ENCODE data around the gene GFRA3. TPM values are rescaled to one million over a fixed set of nuclear protein-coding genes. Genes with fewer than 3 reads are reported as not detected.

GFRA3 gene
- polyA plus RNA-seq, 2 of the 4 experiments (the other 2 are of a cell fraction): 0.04 to 0.08 TPM

DNA sequence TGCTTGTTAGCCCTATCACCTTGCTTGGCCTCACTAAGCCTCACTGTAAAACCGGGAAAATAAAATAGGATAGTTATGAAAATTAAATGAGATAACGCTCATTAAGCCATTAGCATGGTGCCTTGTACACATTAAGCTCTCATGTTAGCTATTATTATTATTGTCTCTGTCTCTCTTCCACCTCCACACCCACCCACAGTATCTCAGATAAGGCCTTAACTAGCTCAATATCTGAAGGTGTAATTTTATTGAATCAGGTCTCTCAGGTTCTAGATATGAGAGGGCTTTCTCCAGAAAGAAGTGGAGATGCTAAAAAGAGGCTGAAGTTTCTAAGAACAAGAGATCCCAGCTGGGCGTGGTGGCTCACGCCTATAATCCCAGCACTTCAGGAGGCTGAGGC lies 27.6 kb downstream of the GFRA3 start:
- WGBS (ENCODE audit: missing lambda C conversion rate): 81% methylated on average over 4 of the region's 4 CpGs
- H3K9me3 ChIP-seq: no peaks in the 10 kb centered on the region
- no peaks in the 10 kb centered on the region for H3K4me1 ChIP-seq
- POLR2A ChIA-PET: no interaction called here
- TF ChIP-seq RCOR1 (IDR thresholded peaks at IDR 0.05; ENCODE audit: low read depth, low read length) (no peak), POLR2A (IDR thresholded peaks at IDR 0.05; ENCODE audit: low read length) (no peak), KDM5A (IDR thresholded peaks at IDR 0.05) (no peak), JUN (IDR thresholded peaks at IDR 0.05) (no peak), ZC3H11A (IDR thresholded peaks at IDR 0.05) (no peak), HDAC2 (IDR thresholded peaks at IDR 0.05) (no peak), ZSCAN20 (CRISPR knock-in tag; IDR thresholded peaks at IDR 0.05) (no peak), POLR2AphosphoS2 (conservative IDR thresholded peaks at IDR 0.05; ENCODE audit: low read length) (no peak), ZFP36 (IDR thresholded peaks at IDR 0.05; ENCODE audit: borderline replicate concordance, partially characterized antibody) (no peak), PHF8 (IDR thresholded peaks at IDR 0.05; ENCODE audit: borderline replicate concordance, low read depth) (no peak), BHLHE40 (IDR thresholded peaks at IDR 0.05; ENCODE audit: low read depth, low read length) (no peak), CBX2 (IDR thresholded peaks at IDR 0.05; ENCODE audit: borderline replicate concordance, low read depth) (no peak)
- TF ChIP-seq, protein P1, sequence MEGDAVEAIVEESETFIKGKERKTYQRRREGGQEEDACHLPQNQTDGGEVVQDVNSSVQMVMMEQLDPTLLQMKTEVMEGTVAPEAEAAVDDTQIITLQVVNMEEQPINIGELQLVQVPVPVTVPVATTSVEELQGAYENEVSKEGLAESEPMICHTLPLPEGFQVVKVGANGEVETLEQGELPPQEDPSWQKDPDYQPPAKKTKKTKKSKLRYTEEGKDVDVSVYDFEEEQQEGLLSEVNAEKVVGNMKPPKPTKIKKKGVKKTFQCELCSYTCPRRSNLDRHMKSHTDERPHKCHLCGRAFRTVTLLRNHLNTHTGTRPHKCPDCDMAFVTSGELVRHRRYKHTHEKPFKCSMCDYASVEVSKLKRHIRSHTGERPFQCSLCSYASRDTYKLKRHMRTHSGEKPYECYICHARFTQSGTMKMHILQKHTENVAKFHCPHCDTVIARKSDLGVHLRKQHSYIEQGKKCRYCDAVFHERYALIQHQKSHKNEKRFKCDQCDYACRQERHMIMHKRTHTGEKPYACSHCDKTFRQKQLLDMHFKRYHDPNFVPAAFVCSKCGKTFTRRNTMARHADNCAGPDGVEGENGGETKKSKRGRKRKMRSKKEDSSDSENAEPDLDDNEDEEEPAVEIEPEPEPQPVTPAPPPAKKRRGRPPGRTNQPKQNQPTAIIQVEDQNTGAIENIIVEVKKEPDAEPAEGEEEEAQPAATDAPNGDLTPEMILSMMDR (IDR thresholded peaks at IDR 0.05): no peak
- TF ChIP-seq, protein P2, sequence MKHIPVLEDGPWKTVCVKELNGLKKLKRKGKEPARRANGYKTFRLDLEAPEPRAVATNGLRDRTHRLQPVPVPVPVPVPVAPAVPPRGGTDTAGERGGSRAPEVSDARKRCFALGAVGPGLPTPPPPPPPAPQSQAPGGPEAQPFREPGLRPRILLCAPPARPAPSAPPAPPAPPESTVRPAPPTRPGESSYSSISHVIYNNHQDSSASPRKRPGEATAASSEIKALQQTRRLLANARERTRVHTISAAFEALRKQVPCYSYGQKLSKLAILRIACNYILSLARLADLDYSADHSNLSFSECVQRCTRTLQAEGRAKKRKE (CRISPR knock-in tag; IDR thresholded peaks at IDR 0.05; ENCODE audit: low read depth): no peak
- TF ChIP-seq, protein P3, sequence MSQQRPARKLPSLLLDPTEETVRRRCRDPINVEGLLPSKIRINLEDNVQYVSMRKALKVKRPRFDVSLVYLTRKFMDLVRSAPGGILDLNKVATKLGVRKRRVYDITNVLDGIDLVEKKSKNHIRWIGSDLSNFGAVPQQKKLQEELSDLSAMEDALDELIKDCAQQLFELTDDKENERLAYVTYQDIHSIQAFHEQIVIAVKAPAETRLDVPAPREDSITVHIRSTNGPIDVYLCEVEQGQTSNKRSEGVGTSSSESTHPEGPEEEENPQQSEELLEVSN (IDR thresholded peaks at IDR 0.05; ENCODE audit: borderline replicate concordance, low read depth): no peak
- FAIRE-seq (no peak), ATAC-seq (no peak), DNase-seq (ENCODE audit: low read depth in 1 of 2, low spot score in 1 of 2) (no peak)
- no peak overlapping the region for H3K4me2 ChIP-seq
- CTCF ChIA-PET: interaction anchor here (0.9 to 3.5 kb wide), 5 partner anchors 10 to 24 kb away, joined by 3 to 21 read pairs (median 4); no protein-coding TSS in a partner anchor
- no peak overlapping the region for H3K4me3 ChIP-seq
- no peak overlapping the region for H3K27ac ChIP-seq

DNA sequence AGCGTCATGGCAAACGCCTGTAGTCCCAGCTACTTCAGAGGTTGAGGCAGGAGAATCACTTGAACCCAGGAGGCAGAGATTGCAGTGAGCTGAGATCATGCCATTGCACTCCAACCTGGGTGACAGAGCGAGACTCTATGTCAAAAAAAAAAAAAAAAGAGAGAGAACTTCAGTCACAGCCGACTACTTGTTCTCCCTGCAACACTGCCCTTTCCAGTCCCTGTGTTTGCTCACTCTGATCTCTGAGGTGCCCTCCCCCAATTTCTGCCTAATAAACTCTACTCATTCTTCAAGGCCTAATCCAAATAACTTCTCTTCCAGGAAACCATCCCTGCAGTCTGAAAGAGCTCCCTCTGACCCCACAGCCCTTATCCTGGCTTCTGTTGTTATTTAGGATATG lies 28.1 kb downstream of the GFRA3 start:
- ChIA-PET CTCF (interaction anchor here (0.9 to 3.5 kb wide), 6 partner anchors 10 to 54 kb away, joined by 3 to 21 read pairs (median 4); no protein-coding TSS in a partner anchor), POLR2A (no interaction called here)
- WGBS (ENCODE audit: missing lambda C conversion rate): 85% methylated on average over 4 of the region's 4 CpGs
- FAIRE-seq: no peak
- TF ChIP-seq, protein P4, sequence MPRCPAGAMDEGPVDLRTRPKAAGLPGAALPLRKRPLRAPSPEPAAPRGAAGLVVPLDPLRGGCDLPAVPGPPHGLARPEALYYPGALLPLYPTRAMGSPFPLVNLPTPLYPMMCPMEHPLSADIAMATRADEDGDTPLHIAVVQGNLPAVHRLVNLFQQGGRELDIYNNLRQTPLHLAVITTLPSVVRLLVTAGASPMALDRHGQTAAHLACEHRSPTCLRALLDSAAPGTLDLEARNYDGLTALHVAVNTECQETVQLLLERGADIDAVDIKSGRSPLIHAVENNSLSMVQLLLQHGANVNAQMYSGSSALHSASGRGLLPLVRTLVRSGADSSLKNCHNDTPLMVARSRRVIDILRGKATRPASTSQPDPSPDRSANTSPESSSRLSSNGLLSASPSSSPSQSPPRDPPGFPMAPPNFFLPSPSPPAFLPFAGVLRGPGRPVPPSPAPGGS (IDR thresholded peaks at IDR 0.05): no peak
- TF ChIP-seq RCOR1 (IDR thresholded peaks at IDR 0.05; ENCODE audit: low read depth, low read length) (no peak), FOXS1 (CRISPR knock-in tag; IDR thresholded peaks at IDR 0.05) (no peak), CHD2 (IDR thresholded peaks at IDR 0.05; ENCODE audit: low read length, partially characterized antibody) (no peak), NFE2L2 (conservative IDR thresholded peaks at IDR 0.05; ENCODE audit: low read length) (no peak), RAD21 (conservative IDR thresholded peaks at IDR 0.05 in 1 of 2, IDR thresholded peaks at IDR 0.05 in 1 of 2) (no peak), KDM5A (IDR thresholded peaks at IDR 0.05) (no peak), RARB (CRISPR knock-in tag; IDR thresholded peaks at IDR 0.05) (no peak), GATA3 (IDR thresholded peaks at IDR 0.05; ENCODE audit: borderline replicate concordance) (no peak)
- TF ChIP-seq, protein P5, sequence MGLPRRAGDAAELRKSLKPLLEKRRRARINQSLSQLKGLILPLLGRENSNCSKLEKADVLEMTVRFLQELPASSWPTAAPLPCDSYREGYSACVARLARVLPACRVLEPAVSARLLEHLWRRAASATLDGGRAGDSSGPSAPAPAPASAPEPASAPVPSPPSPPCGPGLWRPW (IDR thresholded peaks at IDR 0.05): no peak
- TF ChIP-seq, protein P1 (IDR thresholded peaks at IDR 0.05): no peak
- TF ChIP-seq, protein P6, sequence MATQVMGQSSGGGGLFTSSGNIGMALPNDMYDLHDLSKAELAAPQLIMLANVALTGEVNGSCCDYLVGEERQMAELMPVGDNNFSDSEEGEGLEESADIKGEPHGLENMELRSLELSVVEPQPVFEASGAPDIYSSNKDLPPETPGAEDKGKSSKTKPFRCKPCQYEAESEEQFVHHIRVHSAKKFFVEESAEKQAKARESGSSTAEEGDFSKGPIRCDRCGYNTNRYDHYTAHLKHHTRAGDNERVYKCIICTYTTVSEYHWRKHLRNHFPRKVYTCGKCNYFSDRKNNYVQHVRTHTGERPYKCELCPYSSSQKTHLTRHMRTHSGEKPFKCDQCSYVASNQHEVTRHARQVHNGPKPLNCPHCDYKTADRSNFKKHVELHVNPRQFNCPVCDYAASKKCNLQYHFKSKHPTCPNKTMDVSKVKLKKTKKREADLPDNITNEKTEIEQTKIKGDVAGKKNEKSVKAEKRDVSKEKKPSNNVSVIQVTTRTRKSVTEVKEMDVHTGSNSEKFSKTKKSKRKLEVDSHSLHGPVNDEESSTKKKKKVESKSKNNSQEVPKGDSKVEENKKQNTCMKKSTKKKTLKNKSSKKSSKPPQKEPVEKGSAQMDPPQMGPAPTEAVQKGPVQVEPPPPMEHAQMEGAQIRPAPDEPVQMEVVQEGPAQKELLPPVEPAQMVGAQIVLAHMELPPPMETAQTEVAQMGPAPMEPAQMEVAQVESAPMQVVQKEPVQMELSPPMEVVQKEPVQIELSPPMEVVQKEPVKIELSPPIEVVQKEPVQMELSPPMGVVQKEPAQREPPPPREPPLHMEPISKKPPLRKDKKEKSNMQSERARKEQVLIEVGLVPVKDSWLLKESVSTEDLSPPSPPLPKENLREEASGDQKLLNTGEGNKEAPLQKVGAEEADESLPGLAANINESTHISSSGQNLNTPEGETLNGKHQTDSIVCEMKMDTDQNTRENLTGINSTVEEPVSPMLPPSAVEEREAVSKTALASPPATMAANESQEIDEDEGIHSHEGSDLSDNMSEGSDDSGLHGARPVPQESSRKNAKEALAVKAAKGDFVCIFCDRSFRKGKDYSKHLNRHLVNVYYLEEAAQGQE (IDR thresholded peaks at IDR 0.05): no peak
- ATAC-seq: no peak
- Histone ChIP-seq H3K4me1 (no peaks in the 10 kb centered on the region), H3K4me3 (no peak overlapping the region), H3K4me2 (no peak overlapping the region), H3K9me3 (no peaks in the 10 kb centered on the region), H3K27ac (no peak overlapping the region)
- no peak for DNase-seq (ENCODE audit: low read depth in 1 of 2, low spot score in 1 of 2)
